ENCODE results near the gene BUB3. TPM values are rescaled to one million over a fixed set of nuclear protein-coding genes. Genes with fewer than 3 reads are reported as not detected.
A peak's percentile ranks its signal among the peaks of the same experiment; 100 is the strongest.

The BUB3 gene
- total and polyA plus RNA-seq, 2 of the 13 experiments (the other 11 are each of a cell fraction or from before 2014, with no cell fraction given) = 174 to 188 TPM

- FAIRE-seq (no peak), ATAC-seq (no peak), DNase-seq (ENCODE audit: low spot score) (no peak)
- Histone ChIP-seq H3K27ac (ENCODE audit: extremely low read length, insufficient read depth, low read length) (no peak overlapping the region), H4K20me1 (ENCODE audit: insufficient read depth, low read length) (no peaks in the 10 kb centered on the region), H3K4me2 (ENCODE audit: low read depth, low read length) (no peak overlapping the region), H3K9ac (ENCODE audit: insufficient read depth, low read depth, low read length) (no peak overlapping the region), H3K4me3 (replicated peaks in 1 of 3; ENCODE audit: insufficient read depth in 1 of 3, low read depth in 2 of 3, low read length in 3 of 3) (no peak overlapping the region), H3K27me3 (ENCODE audit: control insufficient read depth in 1 of 2, insufficient read depth in 2 of 2, low read length in 2 of 2) (no peaks in the 10 kb centered on the region; a peak in 1 of 5 replicates), H3K4me1 (ENCODE audit: insufficient read depth, low read length) (peaks cover 39% of the 10 kb centered on the region), H2AFZ (ENCODE audit: low read length) (no peak overlapping the region), H3K79me2 (ENCODE audit: insufficient read depth, low read length) (no peaks in the 10 kb centered on the region), H3K36me3 (replicated peaks in 1 of 2; ENCODE audit: control insufficient read depth in 1 of 2, insufficient read depth in 2 of 2, low read length in 2 of 2) (no peaks in the 10 kb centered on the region), H3K9me3 (ENCODE audit: low read length) (no peaks in the 10 kb centered on the region)
- ChIA-PET POLR2A (no interaction called here), CTCF (ENCODE audit: low intra/inter-chr PET ratio, low total read pairs) (no interaction called here)
- WGBS (ENCODE audit: low lambda C conversion rate) = 88% methylated on average over 7 of the region's 8 CpGs
- no TSS peak for BruUV-seq (replicated peaks)
- in situ Hi-C loops (cut with HindIII; ENCODE audit: extremely low pct_ligation_motif_present, low pct_unique_long_range_greater_than_20kb) = no loop called here
- intact Hi-C loops (cut with micrococcal nuclease; ENCODE audit: unreplicated experiment) = loop anchor here (10.0 kb wide), 1 partner anchor 48 kb away; the partner anchor contains the start of gene BUB3
- TF ChIP-seq JUND (CRISPR knock-in tag; IDR thresholded peaks at IDR 0.05) (no peak), HNRNPL (IDR thresholded peaks at IDR 0.05; ENCODE audit: low read depth, low read length) (peak; percentile 77; the same call in 1 of the 2 replicates), ZBTB46 (CRISPR knock-in tag; IDR thresholded peaks at IDR 0.05; ENCODE audit: borderline replicate concordance) (no peak), ZNF281 (CRISPR knock-in tag; IDR thresholded peaks at IDR 0.05; ENCODE audit: borderline replicate concordance) (no peak), LRRFIP1 (CRISPR knock-in tag; conservative IDR thresholded peaks at IDR 0.05) (no peak)
- TF ChIP-seq, protein P1, sequence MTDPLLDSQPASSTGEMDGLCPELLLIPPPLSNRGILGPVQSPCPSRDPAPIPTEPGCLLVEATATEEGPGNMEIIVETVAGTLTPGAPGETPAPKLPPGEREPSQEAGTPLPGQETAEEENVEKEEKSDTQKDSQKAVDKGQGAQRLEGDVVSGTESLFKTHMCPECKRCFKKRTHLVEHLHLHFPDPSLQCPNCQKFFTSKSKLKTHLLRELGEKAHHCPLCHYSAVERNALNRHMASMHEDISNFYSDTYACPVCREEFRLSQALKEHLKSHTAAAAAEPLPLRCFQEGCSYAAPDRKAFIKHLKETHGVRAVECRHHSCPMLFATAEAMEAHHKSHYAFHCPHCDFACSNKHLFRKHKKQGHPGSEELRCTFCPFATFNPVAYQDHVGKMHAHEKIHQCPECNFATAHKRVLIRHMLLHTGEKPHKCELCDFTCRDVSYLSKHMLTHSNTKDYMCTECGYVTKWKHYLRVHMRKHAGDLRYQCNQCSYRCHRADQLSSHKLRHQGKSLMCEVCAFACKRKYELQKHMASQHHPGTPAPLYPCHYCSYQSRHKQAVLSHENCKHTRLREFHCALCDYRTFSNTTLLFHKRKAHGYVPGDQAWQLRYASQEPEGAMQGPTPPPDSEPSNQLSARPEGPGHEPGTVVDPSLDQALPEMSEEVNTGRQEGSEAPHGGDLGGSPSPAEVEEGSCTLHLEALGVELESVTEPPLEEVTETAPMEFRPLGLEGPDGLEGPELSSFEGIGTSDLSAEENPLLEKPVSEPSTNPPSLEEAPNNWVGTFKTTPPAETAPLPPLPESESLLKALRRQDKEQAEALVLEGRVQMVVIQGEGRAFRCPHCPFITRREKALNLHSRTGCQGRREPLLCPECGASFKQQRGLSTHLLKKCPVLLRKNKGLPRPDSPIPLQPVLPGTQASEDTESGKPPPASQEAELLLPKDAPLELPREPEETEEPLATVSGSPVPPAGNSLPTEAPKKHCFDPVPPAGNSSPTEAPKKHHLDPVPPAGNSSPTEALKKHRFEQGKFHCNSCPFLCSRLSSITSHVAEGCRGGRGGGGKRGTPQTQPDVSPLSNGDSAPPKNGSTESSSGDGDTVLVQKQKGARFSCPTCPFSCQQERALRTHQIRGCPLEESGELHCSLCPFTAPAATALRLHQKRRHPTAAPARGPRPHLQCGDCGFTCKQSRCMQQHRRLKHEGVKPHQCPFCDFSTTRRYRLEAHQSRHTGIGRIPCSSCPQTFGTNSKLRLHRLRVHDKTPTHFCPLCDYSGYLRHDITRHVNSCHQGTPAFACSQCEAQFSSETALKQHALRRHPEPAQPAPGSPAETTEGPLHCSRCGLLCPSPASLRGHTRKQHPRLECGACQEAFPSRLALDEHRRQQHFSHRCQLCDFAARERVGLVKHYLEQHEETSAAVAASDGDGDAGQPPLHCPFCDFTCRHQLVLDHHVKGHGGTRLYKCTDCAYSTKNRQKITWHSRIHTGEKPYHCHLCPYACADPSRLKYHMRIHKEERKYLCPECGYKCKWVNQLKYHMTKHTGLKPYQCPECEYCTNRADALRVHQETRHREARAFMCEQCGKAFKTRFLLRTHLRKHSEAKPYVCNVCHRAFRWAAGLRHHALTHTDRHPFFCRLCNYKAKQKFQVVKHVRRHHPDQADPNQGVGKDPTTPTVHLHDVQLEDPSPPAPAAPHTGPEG (CRISPR knock-in tag; IDR thresholded peaks at IDR 0.05) = no peak
Measured at GRCh38 chr10:123202506-123202905, 48.3 kb downstream of the BUB3 start.

Measured in HepG2 (cell line).